NCI-H2196 (cell line): ENCODE data around the gene PTPRQ.
A peak's percentile ranks its signal among the peaks of the same experiment; 100 is the strongest.
"Not testable (repeated sequence)": the region's sequence is repeated elsewhere in the genome, so short reads cannot be mapped to it uniquely, and the experiment has no call there.

ENCODE experiments used
- DNase-seq: peaks from one replicate; lab custom pipeline; 2025; ENCODE audit not compliant: unreplicated experiment; lab: John Stamatoyannopoulos, UW

The PTPRQ gene

DNA sequence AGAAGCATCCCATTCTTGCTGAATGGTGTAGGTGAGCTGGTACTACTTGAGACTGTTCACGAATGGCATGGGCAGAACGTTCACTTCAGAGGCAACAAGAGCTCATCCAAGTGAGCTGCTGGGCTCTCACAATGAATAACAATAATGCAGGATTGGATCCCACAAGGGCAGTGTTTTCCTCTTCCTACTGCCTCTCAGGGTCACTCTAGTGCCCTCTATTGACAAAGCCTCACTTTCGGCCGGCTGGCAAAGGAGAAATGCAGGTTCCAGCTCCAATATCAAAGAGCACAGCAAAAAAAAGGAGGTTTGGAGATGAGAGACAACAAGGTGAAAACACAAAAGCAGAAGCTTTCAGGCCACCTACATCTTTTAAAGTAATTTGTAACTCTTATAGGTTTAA lies 188.8 kb downstream of the PTPRQ start:
- peak; percentile 1 for DNase-seq

DNA sequence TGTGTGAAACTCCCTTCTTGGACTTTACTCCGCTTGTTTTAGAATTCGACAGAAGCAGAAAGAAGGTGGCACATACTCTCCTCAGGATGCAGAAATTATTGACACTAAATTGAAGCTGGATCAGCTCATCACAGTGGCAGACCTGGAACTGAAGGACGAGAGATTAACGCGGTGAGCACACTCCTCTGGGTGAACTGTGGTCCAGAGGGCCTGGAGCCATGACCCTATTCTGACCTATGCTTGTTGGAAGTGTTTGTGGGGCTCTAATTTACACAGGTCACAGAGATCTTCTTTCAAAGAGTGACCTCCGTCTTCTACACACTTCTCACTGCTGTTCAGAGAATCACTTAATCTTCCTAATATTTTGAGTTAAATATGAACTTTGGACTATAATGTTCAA lies 190.9 kb downstream of the PTPRQ start:
- DNase-seq = no peak

DNA sequence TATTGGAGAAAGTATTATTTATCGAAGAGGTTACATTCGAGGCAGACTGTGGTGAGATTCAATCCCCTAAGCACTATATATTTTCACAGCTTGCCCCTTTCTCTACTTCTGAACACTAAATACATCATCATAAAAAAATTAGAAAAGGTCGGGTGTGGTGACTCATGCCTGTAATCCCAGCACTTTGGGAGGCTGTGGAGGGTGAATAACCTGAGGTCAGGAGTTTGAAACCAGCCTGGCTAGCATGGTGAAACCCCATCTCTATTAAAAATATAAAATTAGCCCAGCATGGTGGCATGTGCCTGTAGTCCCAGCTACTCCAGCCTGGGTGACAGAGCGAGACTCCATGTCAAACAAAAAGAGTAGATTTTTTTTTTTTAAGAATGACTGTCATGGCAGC lies 192.8 kb downstream of the PTPRQ start:
- no peak for DNase-seq

DNA sequence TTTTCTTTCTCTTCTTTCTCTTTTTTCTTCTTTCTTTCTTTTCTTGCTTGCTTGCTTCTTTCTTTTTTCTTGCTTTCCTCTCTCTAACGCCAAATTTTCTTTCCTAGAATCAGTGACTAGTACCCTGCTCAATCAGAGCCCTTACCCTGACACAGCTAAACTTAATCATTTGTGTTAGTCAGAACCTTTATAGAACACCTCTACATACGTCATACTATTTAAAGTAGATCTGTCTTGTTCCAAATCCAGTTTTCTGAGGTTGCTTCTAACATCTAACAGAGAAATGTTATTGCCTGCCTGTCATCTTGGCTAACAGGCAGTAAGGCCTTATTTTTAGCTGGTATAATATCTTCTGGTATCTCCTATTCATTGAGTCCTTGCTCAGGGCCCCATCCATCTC lies 197.9 kb downstream of the PTPRQ start:
- DNase-seq = no peak

DNA sequence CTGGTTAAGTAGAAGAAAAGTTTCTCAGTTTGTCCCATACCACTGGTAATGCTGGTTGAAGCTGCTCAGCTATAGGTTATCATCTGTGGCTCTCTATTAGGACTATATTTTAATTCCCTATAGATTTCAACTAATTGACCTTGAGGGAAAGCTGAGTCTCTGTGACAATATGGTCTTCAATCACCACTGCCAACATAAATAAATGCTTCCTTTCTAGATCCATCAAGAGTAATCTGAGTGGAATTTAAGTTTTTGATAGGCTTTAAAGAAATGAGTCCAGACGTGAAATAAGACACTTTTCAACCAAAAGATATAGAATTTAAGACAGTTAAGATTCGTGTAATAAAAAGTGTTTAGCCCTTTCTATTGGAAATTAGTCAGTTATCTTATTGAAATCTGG lies 199.9 kb downstream of the PTPRQ start:
- DNase-seq = no peak

DNA sequence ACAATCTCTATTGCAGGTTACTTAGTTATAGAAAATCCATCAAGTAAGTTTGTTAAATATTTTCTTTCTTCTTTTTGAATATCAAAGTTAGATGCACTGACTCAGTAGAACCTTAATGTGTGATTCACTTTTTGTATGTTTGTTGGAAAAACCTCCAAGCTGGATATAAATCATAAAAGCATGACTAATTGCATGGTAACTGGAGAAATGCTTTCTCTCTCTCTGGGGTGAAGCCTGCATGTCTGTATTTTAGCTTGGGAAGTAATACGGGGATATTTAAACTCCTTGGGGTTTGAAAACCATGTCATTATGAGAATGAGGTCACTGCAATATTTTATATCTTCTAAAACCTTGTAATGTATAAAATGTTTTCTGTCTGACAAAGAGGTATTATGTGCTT lies 204.8 kb downstream of the PTPRQ start:
- no peak for DNase-seq

DNA sequence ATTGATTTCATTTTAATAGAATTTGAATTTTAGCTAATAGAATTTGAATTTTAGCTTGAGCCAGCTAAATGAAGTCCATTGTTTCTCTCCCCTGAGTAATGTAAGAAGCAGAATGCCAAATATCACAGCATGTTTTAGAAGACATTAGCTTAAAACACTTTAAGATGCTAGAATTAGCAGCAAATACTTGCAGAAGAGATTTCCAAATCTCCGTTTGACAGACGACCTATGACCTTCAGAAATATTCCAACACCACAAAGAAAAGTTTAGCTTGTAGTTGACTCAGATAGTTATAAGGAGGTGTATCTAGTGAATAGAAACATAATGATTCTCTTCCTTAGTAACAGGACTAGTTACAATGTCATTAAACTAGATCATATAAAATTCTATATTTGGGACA lies 211.7 kb downstream of the PTPRQ start:
- DNase-seq = no peak

DNA sequence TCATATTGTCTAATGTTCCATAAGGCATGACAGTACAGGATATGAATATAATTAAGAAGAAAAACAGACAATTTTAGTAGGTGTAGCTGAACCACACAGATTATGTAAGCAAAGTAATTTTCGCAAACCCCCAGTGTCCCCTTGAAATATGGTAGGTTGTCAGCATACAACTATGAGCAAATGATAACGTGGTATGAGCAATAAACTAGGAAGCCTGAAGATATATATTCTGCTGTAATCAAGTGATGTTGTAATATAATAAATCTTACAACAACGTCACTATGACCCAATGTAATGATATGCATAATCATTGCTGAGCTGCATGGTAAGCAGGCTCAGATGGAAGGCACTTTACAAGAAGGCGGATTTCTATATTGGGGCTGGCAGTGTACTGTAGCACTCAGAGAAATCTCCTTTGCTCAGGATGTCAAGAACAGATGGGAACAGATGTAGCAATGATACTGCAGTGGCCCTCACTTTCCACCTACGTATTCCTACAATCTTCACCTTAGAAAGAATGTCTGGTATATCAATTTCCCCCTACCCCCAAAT lies 215.6 kb downstream of the PTPRQ start:
- DNase-seq = no peak

DNA sequence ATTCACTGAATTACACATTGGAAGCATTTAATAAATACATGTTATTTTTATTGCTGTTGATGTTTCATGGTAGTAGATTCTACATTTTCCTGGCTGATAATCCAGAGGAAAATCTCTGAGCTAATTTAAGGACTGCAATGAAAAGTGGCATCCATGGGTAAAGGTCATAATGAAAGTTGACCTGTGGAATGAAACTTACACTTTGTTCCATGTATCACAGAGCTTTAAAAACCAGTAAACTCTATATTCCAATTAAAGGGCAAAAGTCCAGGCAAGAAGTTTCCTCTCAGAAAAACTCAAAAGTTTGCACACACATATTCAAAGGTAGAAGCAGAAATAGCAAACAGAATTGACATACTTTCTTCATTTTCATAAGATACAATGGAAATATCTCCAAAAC lies 218.6 kb downstream of the PTPRQ start:
- DNase-seq = no peak

DNA sequence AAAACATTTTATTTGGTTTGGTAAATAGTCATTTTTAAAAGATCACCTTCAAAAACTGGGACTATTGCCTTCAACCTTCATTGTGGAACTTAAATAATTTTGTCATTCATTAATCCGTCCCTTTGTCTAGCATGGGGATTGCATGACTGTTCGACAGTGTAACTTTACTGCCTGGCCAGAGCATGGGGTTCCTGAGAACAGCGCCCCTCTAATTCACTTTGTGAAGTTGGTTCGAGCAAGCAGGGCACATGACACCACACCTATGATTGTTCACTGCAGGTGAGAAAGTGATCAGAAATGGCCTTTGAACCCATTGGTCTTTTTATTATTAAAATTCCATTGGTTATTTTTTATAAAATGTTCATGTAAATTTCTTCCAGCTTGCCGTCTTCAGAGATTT lies 226.2 kb downstream of the PTPRQ start:
- DNase-seq = no peak

DNA sequence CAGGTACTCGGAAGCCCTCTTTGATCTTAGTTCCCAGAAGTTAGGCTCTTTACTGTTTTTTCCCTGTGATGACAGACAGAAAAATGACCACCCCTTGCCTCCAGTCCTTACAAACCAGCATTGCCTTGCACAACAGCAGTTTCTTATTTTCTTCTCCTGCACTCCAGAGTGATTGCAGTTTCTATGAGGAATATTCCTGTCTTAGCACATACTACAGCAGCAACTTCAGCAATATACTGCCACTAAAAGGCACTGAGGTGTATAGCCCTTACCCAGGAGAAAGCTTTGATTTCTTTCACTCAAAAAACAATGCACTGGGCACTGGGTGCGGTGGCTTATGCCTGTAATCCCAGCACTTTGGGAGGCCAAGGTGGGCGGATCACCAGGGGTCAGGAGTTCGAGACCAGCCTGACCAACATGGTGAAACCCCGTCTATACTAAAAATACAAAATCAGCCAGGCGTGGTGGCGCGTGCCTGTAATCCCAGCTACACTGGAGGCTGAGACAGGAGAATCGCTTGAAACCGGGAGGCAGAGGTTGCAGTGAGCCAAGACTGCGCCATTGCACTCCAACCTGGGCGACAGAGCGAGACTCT lies 232.1 kb downstream of the PTPRQ start:
- not testable (repeated sequence) for DNase-seq

DNA sequence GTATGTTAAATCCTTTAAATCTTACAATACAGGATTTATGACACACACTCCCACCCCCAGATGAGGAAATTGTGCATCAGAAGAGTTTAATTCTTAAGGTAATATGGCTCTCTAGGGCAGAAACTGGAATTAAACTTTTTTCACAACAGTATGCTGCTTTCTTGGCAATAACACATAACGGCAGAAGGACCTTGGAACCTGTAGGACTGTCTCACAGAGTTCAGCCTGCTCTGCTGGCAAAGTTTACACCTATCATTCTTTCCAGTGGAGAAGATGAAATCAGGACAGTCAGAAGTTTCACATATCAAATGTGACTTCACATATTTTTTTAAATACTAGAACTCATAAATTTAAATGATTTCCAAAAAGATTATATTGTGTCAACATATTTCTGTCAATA lies 232.8 kb downstream of the PTPRQ start:
- no peak for DNase-seq

DNA sequence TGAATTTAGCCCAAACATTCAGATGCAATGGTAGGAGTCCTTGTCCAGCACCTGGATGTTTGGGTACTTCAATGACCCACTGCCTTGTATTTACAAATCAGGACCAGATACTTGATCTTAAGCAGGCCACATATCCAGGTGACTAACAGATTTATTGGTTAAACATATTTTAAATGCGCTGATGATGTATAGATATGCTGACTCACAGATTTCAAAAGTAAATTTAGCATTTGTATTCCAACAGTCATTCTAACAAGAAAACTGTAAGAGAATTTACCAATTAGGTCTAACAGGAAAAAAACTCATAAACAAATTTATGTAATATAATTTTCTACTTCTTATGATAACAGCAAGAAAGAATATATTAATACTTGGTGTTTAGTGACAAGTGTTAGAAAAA lies 234.0 kb downstream of the PTPRQ start:
- DNase-seq = no peak

DNA sequence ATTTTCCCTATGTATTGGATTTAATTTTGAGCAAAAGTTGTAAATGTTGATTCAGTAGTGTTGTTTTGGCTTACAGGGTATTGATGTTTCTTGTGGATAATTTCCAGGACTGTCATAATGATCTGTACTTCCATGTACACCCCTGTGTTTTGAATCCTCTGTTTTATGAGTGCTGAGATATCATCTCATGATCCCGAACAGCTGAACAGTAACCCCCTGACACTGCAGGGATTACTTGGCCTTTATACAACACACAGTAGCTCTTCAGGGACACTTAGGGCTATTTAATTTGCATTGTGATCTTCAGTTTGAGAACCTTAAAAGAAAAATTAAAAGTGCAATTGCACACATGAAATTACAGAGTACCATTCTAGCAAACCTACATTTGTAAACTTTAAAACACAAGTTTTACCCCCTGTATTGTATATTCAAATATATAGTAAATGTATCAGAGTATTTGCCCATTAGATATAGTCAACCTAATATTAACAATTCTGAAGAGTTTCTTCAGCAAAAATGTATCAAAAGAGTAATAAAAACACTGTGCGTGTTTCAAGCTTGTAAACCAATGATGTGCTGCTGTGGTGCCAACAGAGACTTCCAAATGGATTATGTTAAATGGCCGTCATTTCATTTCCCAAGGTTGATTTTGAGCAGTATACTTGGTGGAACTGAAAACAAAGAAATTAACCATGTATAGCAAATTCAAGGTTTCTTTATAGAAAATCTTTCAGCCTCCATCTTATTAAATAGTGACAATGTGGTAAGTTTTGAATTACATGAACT lies 235.5 kb downstream of the PTPRQ start:
- no peak for DNase-seq

DNA sequence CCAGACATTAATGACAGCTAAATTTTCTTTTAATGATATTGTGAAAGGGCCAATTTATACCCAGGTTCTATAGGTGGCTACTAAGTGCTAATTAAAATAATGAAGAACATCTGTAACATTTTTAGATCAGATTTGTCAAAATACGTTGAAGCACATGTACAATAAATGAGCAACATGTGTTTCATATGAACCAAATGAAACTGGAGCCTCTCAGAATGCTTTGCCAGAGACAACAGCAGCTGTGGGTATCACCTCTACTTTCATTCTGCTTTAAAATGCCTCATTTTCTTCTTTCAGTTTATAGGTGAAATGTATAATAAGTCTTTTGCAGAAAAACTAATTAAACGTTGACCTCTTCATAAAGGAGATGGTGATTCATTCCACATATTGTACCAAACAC lies 237.3 kb downstream of the PTPRQ start:
- no peak for DNase-seq

DNA sequence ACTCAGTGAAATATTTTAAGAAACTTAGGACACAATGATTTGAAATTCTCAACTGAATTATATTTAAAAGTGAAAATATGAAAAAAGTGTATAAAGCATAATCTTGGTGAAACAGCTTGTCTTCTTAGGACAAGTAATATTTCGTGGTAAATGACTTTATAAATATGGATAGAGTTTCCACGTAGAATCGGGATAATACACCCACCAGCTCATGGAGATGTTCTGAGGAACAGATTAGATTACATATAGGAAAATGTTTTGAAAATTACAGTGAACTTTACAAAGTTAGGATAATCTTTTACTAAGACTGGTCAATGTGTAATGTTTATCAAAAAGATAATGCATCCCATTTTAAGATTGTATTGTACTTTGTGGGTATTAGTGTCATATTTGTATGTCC lies 237.8 kb downstream of the PTPRQ start:
- no peak for DNase-seq

DNA sequence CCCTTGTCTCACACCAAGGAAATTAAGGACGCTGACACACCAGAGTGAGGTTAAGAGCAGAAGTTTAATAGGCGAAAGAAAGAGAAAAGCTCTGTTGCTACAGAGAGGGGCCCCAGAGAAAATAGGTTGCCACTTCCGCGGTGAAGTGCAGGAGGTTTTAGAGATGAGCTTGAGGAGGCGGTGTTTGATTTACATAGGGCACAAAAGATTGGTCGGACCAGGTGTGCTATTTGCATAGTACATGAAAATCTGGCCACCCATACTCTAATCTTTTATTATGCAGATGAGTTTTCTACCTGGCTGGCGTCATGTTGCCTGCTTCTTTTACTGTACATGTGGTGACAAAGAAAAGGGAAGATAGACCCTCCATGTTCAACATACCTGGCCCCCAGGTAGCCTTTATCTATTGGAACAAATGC lies 240.1 kb downstream of the PTPRQ start:
- no peak for DNase-seq

DNA sequence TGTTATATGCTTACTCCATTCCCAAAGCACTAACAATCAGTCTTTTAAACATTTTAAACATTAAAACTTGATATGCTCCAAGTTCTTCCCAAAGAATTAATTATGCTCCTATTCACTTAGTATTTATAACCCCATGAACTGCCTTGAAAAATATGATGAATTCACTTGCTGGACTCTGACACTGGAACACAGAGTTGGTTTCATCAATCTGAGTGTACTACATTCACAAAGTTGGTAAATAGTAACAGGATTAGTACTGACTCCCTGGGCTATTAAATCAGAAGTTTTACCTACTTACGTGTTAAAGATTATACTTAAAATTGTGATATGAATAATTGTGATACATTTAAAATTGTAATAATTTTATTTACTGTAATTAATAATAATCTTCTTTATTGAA lies 246.1 kb downstream of the PTPRQ start:
- DNase-seq = no peak

DNA sequence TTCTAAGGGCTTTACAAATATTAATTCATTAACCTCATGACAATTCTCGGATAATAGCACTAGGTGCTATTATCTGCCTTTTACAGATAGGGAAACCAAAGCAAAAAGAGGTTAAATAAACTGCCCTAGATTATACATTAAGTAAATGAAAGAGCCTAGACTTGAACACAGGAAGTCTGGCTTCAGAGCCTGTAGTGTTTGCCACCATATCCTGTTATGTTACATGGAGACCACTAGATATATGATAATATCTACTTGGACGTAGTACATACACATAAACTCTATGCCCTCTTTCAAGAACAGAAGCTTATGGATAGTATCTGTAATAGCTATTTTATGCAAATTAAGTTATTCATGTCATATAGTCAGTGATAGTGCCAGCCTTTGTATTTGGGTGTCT lies 246.5 kb downstream of the PTPRQ start:
- DNase-seq = no peak

DNA sequence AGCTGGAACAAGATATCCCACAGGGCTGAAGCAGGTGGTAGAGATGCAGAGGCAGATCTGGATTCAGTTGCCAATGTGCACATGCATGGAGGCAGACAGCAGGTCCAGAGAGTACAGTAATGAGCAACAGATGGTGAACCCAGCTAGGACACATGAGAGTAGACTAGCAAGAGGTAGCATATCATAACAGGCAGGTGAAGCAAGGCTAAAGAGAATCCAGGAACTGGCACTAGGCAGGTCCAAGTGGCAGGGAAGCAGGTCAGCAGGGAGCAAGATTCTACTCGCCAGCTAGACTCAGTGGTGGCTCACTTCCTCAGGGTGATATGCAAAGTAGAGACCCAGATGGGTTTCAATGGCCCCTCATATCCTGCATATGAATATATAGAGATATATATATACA lies 248.1 kb downstream of the PTPRQ start:
- DNase-seq = no peak

DNA sequence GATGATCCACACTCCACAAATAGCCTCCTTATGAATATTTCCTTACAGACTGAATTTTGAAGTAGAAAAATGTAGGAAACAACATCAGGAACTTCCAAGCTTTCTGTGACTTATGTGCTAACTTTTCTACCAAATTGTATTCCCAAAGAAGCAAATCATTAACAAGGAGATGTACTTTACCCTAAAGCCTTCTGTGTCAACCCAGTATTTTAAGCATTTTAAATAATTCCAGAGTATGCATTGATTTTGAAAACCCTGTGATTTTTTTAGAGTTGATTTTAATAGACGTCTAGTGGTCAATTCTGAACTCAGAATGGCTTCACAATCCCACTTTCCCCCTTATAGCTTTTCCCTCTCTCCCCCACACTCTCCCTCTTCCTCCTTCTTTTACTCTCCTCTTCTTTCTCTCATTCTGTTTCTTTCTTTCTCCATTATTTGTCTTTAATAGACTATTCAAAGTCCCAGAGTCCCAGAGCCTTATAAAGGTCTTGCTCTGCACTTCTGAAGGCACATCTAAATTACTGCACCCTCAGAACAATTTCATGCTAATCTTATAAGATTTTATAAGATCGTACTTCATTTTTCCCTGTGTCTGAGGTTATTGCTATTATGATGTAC lies 253.3 kb downstream of the PTPRQ start:
- DNase-seq = no peak

DNA sequence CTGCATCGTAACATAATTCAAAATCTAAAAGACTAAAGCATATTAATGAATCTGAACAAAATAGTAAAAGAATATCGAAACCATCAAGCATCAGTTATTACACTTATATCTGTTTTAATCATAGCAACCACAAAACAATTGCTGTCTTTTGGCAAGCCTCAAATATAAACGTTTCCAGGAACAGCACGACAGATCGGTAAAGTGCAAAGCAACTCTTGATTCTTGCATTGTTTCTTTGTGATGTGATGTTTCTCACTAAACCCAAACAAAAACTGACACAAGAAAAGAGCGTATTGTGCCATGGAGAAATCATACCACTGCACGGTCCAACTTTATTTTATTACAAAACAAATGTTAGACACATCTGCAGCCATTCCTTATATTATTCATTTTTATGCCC lies 254.2 kb downstream of the PTPRQ start:
- DNase-seq = no peak
